ENCODE measurements around the gene ADIPOR1. TPM values are rescaled to one million over a fixed set of nuclear protein-coding genes. Genes with fewer than 3 reads are reported as not detected.

ADIPOR1 gene
- total RNA-seq, 1 experiment from 2014 or later, result 71.4 TPM

DNA sequence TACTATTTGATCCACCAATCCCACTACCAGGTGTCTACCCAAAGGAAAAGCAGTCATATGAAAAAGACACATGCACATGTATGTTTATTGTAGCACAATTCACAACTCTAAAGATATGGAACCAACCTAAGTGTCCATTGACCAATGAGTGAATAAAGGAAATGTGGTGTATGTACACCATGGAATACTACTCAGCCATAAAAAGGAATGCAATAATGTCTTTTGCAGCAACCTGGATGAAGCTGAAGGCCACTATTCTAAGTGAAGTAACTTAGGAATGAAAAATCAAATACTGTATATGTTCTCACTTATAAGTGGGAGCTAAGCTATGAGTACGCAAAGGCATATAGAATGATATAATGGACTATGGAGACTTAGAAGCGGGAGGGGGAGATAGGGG lies 12.6 kb downstream of the ADIPOR1 start:
- CTCF ChIA-PET, result no interaction called here

GRCh38 chr1:202944438-202944921 lies 13.6 kb downstream of the ADIPOR1 start:
- no peak for DNase-seq
- Histone ChIP-seq H3K36me3 (ENCODE audit: control insufficient read depth, insufficient read depth, low read length) (peaks cover 2% of the 10 kb centered on the region; the same call in 1 of the 2 replicates), H3K9me3 (no peaks in the 10 kb centered on the region), H3K4me1 (no peaks in the 10 kb centered on the region), H3K4me3 (ENCODE audit: low read depth, low read length) (no peak overlapping the region), H3K27me3 (replicated peaks; ENCODE audit: control insufficient read depth, insufficient read depth, low read length) (no peaks in the 10 kb centered on the region)
- CTCF ChIA-PET, result interaction anchor here (0.7 kb wide), 1 partner anchor 53 kb away, joined by 3 read pairs; no protein-coding TSS in a partner anchor
- H3K36me3 Mint-ChIP-seq (ENCODE audit: insufficient read depth, unreplicated experiment), result peaks cover 67% of the 10 kb centered on the region
- no peaks in the 10 kb centered on the region for H3K27me3 Mint-ChIP-seq (ENCODE audit: insufficient read depth, unreplicated experiment)
- no peak overlapping the region for H3K27ac Mint-ChIP-seq (ENCODE audit: unreplicated experiment)
- H3K4me3 Mint-ChIP-seq (ENCODE audit: unreplicated experiment), result no peak overlapping the region
- POLR2A ChIA-PET, result no interaction called here
- intact Hi-C loops (cut with micrococcal nuclease; ENCODE audit: unreplicated experiment), result no loop called here
- TF ChIP-seq CTCF (IDR thresholded peaks at IDR 0.05; ENCODE audit: insufficient read depth in 1 of 2, low read depth in 1 of 2, low read length in 1 of 2, severe bottlenecking in 1 of 2, unreplicated experiment in 1 of 2), result no peak
- H3K9me3 Mint-ChIP-seq (ENCODE audit: unreplicated experiment), result no peaks in the 10 kb centered on the region
- H3K4me1 Mint-ChIP-seq (ENCODE audit: low read depth, unreplicated experiment), result no peaks in the 10 kb centered on the region
- BruUV-seq (replicated peaks), result no TSS peak

More for the DNA sequence above, 12.6 kb downstream of the ADIPOR1 start:
- H3K36me3 Mint-ChIP-seq (ENCODE audit: insufficient read depth, unreplicated experiment), result peaks cover 72% of the 10 kb centered on the region
- BruUV-seq (replicated peaks), result no TSS peak
- no peak for DNase-seq
- POLR2A ChIA-PET, result no interaction called here
- H3K9me3 ChIP-seq, result no peaks in the 10 kb centered on the region
- H3K27ac Mint-ChIP-seq (ENCODE audit: unreplicated experiment), result no peak overlapping the region
- H3K9me3 Mint-ChIP-seq (ENCODE audit: unreplicated experiment), result no peaks in the 10 kb centered on the region
- H3K27me3 Mint-ChIP-seq (ENCODE audit: insufficient read depth, unreplicated experiment), result no peaks in the 10 kb centered on the region
- 0 out of 2 replicates have a peak, but pooled peaks cover 2% of the 10 kb centered on the region for H3K36me3 ChIP-seq (ENCODE audit: control insufficient read depth, insufficient read depth, low read length)
- no peaks in the 10 kb centered on the region for H3K4me1 Mint-ChIP-seq (ENCODE audit: low read depth, unreplicated experiment)
- intact Hi-C loops (cut with micrococcal nuclease; ENCODE audit: unreplicated experiment), result no loop called here
- no peaks in the 10 kb centered on the region for H3K4me1 ChIP-seq
- no peak for TF ChIP-seq CTCF (IDR thresholded peaks at IDR 0.05; ENCODE audit: insufficient read depth in 1 of 2, low read depth in 1 of 2, low read length in 1 of 2, severe bottlenecking in 1 of 2, unreplicated experiment in 1 of 2)
- H3K4me3 Mint-ChIP-seq (ENCODE audit: unreplicated experiment), result no peak overlapping the region
- no peaks in the 10 kb centered on the region for H3K27me3 ChIP-seq (replicated peaks; ENCODE audit: control insufficient read depth, insufficient read depth, low read length)
- H3K4me3 ChIP-seq (ENCODE audit: low read depth, low read length), result no peak overlapping the region

GRCh38 chr1:202942426-202942825 lies 15.7 kb downstream of the ADIPOR1 start:
- no peak overlapping the region for H3K27ac Mint-ChIP-seq (ENCODE audit: unreplicated experiment)
- peaks cover 49% of the 10 kb centered on the region for H3K36me3 Mint-ChIP-seq (ENCODE audit: insufficient read depth, unreplicated experiment)

More at GRCh38 chr1:202942426-202942825, 15.7 kb downstream of the ADIPOR1 start:
- no peak overlapping the region for H3K4me3 Mint-ChIP-seq (ENCODE audit: unreplicated experiment)
- H3K9me3 ChIP-seq, result no peaks in the 10 kb centered on the region
- POLR2A ChIA-PET, result no interaction called here
- DNase-seq, result no peak
- no peaks in the 10 kb centered on the region for H3K4me1 Mint-ChIP-seq (ENCODE audit: low read depth, unreplicated experiment)
- H3K36me3 ChIP-seq (ENCODE audit: control insufficient read depth, insufficient read depth, low read length), result peaks cover 2% of the 10 kb centered on the region; the same call in 1 of the 2 replicates
- intact Hi-C loops (cut with micrococcal nuclease; ENCODE audit: unreplicated experiment), result no loop called here
- TF ChIP-seq CTCF (IDR thresholded peaks at IDR 0.05; ENCODE audit: insufficient read depth in 1 of 2, low read depth in 1 of 2, low read length in 1 of 2, severe bottlenecking in 1 of 2, unreplicated experiment in 1 of 2), result no peak
- H3K27me3 Mint-ChIP-seq (ENCODE audit: insufficient read depth, unreplicated experiment), result no peaks in the 10 kb centered on the region
- no peaks in the 10 kb centered on the region for H3K4me1 ChIP-seq
- H3K4me3 ChIP-seq (ENCODE audit: low read depth, low read length), result no peak overlapping the region
- no TSS peak for BruUV-seq (replicated peaks)
- H3K9me3 Mint-ChIP-seq (ENCODE audit: unreplicated experiment), result no peaks in the 10 kb centered on the region
- CTCF ChIA-PET, result no interaction called here
- no peaks in the 10 kb centered on the region for H3K27me3 ChIP-seq (replicated peaks; ENCODE audit: control insufficient read depth, insufficient read depth, low read length)

Measured in Caco-2 (cell line).